Urinary bladder (tissue), 4 donors: ENCODE results near the gene EIF4E1B. TPM values are rescaled to one million over a fixed set of nuclear protein-coding genes. Genes with fewer than 3 reads are reported as not detected.
"Not testable (repeated sequence)": the region's sequence is repeated elsewhere in the genome, so short reads cannot be mapped to it uniquely, and the experiment has no call there.

Experiments used
- DNase-seq: peaks from one replicate; pipeline ENCODE4 v3.0.0-alpha.2; 2015; ENCODE audit errors: extremely low spot score
- H3K27ac ChIP-seq: one replicate; pipeline ENCODE4 v1.5.1; 2013; ENCODE audit warnings: low read depth, mild to moderate bottlenecking, moderate library complexity
- H3K36me3 ChIP-seq: one replicate; pipeline ENCODE4 v1.6.1; 2013; ENCODE audit warnings: mild to moderate bottlenecking, moderate library complexity; ENCODE audit not compliant: insufficient read depth
- H3K4me1 ChIP-seq: one replicate; pipeline ENCODE4 v1.6.1; 2013; ENCODE audit warnings: mild to moderate bottlenecking, moderate library complexity; ENCODE audit not compliant: insufficient read depth
- H3K4me3 ChIP-seq: one replicate; pipeline ENCODE4 v1.5.1; 2013; ENCODE audit warnings: low read depth, low read length
- WGBS: extraction: QIAGEN DNeasy Blood & Tissue Kit; methylation state at CpG from one replicate; pipeline ENCODE4 v1.1.7; 2013; 5-methylcytosine and 5-hydroxymethylcytosine counted together
- polyA plus RNA-seq: library from polyadenylated mRNA; stranded (reverse); fragments of 200-250 nt; gene quantifications from one replicate; pipeline ENCODE4 v1.2.3, GENCODE V29; 2013
- total RNA-seq: library from RNA; depleted of rRNA; stranded (reverse); fragments of >200 nt; gene quantifications from one replicate; pipeline ENCODE4 v1.2.3, GENCODE V29; 2014
- donor health status: healthy with polysubstance abuse.
- donor health status: healthy.

The EIF4E1B gene, protein sequence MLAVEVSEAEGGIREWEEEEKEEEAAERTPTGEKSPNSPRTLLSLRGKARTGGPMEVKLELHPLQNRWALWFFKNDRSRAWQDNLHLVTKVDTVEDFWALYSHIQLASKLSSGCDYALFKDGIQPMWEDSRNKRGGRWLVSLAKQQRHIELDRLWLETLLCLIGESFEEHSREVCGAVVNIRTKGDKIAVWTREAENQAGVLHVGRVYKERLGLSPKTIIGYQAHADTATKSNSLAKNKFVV
- total RNA-seq (not detected), polyA plus RNA-seq (not detected)

DNA sequence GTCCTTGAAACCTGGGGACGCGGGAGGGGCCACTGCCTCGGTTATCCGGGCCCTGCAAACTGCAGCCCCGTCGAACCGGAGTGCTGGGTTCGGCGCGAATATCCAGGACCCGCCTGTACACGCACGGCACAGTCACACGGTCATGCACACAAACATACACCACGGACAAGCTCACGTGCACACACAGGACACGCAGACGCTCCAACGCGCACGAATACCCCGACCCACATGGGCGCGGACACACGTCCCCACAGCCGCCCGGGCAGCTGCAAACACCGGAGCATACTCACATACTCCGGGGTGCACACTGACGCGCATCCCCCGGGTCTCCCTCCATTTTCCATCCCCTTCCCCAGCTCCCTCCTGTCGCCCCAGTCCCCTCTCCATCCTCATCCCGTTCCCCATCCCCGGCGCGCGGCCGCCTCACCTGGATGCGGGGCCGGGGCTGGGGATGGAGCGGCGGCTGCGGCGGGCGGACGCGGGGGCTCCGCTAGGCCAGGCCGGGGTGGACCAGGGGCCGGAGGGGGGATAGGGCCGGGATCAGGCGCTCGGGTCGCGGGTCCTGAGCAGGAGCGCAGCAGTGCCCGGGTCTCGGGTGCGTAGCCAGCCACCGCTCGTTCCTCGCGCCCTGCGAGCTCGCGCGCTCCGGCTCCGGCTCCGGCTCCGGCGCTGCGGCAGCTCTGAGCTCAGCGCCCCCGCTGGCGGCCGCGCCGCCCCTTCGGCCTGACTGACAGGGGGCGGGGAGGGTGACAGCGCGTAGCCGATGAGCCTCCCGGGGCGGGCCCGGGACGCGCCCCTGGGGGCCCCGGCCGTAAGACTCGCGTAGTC lies at the start of gene EIF4E1B, which contains the start of gene SNCB:
TSS of gene EIF4E1B (plus strand) at position 823 of the 828 bp plus-strand sequence. CDS start 12,113 bp downstream, outside the sequence.
TSS of gene SNCB (minus strand) at position 682 of the 828 bp plus-strand sequence. CDS start 880 bp downstream, outside the sequence.
- Histone ChIP-seq H3K4me1 (no peaks in the 10 kb centered on the region), H3K27ac (no peak within 1 kb of the TSS), H3K36me3 (no peaks in the 10 kb centered on the region), H3K4me3 (peak within 1 kb of the TSS; percentile 26)
- 1% methylated on average over 94 of the region's 94 CpGs for WGBS
- no peak for DNase-seq

- no peaks in the 10 kb centered on the region for H3K36me3 ChIP-seq
- WGBS = 87% methylated on average over 12 of the region's 12 CpGs
- no peak overlapping the region for H3K27ac ChIP-seq
Observed at GRCh38 chr5:176581361-176581760, 49.1 kb upstream of the EIF4E1B start.

DNA sequence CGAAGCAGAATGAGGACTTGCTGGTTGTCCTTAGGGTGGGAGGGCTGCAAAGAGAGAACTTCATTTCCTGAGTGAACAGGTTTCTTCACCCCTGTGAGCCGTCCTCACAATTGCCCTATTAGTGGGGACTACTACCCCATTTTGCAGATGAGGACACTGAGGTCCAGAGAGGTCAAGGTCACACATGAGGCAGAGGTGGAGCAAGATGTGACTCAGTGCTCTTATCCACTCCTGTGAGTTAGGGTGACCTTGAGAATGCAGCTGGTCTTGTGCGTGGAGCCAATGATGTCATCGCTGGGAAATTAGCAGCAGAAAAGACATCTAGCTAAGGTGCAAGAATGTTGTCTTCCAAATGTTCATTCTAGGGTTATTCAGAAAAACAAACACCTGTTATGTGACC lies 47.4 kb upstream of the EIF4E1B start:
- H3K4me1 ChIP-seq = no peaks in the 10 kb centered on the region
- no peaks in the 10 kb centered on the region for H3K36me3 ChIP-seq
- 81% methylated on average over 4 of the region's 4 CpGs for WGBS
- no peak overlapping the region for H3K27ac ChIP-seq
- no peak for DNase-seq
- no peak overlapping the region for H3K4me3 ChIP-seq

More at GRCh38 chr5:176581361-176581760, 49.1 kb upstream of the EIF4E1B start:
- Histone ChIP-seq H3K4me3 (no peak overlapping the region), H3K4me1 (no peaks in the 10 kb centered on the region)
- no peak for DNase-seq

- Histone ChIP-seq H3K4me1 (no peaks in the 10 kb centered on the region), H3K36me3 (no peaks in the 10 kb centered on the region), H3K4me3 (no peak overlapping the region), H3K27ac (no peak overlapping the region)
- WGBS = 76% methylated on average over 7 of the region's 7 CpGs
- DNase-seq = no peak
Observed at GRCh38 chr5:176587398-176587797, 43.1 kb upstream of the EIF4E1B start.

- no peaks in the 10 kb centered on the region for H3K4me1 ChIP-seq
- no peak overlapping the region for H3K27ac ChIP-seq
- H3K4me3 ChIP-seq = no peak overlapping the region
- no peaks in the 10 kb centered on the region for H3K36me3 ChIP-seq
- DNase-seq = no peak
Observed at GRCh38 chr5:176588297-176588696, 42.2 kb upstream of the EIF4E1B start.

DNA sequence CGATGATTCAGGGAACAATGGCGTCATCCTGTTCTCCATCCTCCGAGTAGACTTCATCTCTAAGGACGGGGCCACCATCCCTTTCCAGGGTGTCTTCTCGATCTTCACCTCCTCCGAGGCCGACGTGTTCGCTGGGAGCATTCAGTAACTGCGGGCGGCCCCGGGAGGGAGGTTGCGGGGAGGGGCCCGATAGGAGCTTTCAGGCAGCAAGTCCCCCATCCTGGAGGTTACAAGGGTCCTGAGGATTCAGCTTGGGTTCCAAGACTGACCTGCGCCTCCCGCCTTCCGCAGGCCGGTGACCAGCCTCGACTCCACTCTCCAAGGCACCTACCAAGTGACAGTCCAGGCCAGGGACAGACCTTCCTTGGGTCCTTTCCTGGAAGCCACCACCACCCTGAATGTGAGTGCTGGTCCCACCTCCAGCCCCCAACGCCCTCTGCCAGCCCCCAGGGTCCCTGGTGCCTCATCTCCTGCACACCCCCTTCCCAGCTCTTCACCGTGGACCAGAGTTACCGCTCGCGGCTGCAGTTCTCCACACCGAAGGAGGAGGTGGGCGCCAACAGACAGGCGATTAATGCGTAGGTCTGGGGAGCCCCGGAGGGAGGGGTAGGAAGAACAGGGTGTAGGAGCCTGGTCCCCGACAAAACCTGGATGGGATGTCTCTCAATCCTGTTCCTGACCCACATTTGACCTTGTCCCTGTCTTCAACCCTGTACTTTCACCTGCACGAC lies 41.3 kb upstream of the EIF4E1B start:
- 88% methylated on average over 31 of the region's 31 CpGs for WGBS
- H3K4me1 ChIP-seq = no peaks in the 10 kb centered on the region

DNA sequence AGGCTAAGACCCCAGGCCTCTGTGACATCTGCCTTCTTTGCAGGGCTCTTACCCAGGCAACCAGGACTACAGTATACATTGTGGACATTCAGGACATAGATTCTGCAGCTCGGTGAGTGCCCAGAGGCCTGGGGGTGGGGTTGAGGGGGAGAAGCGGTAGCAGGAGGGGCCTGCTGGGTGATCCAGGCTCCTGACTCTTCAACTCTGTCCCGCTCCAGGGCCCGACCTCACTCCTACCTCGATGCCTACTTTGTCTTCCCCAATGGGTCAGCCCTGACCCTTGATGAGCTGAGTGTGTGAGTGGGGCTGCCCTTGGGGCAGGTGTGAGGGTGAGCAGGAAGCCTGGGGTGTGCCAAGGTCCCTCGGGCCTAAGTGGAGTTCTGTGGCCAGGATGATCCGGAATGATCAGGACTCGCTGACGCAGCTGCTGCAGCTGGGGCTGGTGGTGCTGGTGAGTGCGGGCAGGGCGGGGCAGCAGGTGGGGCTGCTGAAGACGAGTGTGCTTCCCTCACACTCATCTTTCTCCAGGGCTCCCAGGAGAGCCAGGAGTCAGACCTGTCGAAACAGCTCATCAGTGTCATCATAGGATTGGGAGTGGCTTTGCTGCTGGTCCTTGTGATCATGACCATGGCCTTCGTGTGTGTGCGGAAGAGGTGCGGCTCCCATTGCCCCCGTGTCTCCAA lies 40.3 kb upstream of the EIF4E1B start:
- no peak for DNase-seq
- WGBS = 81% methylated on average over 17 of the region's 17 CpGs

More for the DNA sequence above, 41.3 kb upstream of the EIF4E1B start:
- DNase-seq = no peak
- Histone ChIP-seq H3K36me3 (no peaks in the 10 kb centered on the region), H3K27ac (no peak overlapping the region), H3K4me3 (no peak overlapping the region)

DNA sequence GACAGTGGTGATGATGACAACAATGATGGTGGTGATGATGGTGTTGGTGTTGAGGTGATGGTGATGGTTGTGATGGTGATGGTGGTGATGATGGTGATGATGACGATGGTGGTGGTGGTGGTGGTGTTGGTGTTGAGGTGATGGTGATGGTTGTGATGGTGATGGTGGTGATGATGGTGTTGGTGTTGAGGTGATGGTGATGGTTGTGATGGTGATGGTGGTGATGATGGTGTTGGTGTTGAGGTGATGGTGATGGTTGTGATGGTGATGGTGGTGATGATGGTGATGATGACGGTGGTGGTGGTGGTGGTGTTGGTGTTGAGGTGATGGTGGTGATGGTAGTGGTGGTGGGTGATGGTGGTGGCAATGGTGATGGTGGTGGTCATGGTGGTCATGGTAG lies 38.8 kb upstream of the EIF4E1B start:
- H3K27ac ChIP-seq, H3K36me3 ChIP-seq, H3K4me1 ChIP-seq, H3K4me3 ChIP-seq, DNase-seq: not testable (repeated sequence)
- WGBS = 58% methylated on average over 2 of the region's 2 CpGs

More for the DNA sequence above, 40.3 kb upstream of the EIF4E1B start:
- H3K27ac ChIP-seq = no peak overlapping the region
- H3K4me3 ChIP-seq = no peak overlapping the region
- no peaks in the 10 kb centered on the region for H3K4me1 ChIP-seq
- no peaks in the 10 kb centered on the region for H3K36me3 ChIP-seq

- DNase-seq = no peak
- Histone ChIP-seq H3K4me1 (no peaks in the 10 kb centered on the region), H3K4me3 (no peak overlapping the region), H3K27ac (no peak overlapping the region), H3K36me3 (no peaks in the 10 kb centered on the region)
- WGBS = 97% methylated on average over 3 of the region's 3 CpGs
Observed at GRCh38 chr5:176592573-176592972, 37.9 kb upstream of the EIF4E1B start.

- H3K4me1 ChIP-seq = no peaks in the 10 kb centered on the region
- no peak for DNase-seq
Observed at GRCh38 chr5:176593273-176593869, 37.1 kb upstream of the EIF4E1B start.

DNA sequence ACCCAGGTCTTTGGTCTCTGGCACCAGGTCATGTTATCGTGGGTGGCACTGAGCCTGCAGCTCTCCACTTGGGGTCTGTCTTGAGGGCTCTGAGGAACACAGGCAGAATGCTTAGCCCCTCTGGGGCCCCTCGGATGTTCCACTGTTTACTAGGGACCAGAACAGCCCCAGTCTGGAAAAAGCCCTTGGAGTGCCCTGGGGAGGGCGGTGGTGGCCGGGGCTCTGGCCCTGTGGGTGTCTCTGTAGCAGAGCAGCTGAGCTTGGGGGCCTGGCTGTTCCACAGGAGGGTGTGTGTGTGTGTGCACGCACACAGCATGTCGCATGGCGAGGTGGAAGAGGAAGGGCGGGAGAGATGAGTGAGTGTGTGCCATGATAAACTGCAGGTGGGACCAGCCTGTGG lies 35.9 kb upstream of the EIF4E1B start:
- no peak for DNase-seq
- WGBS = 81% methylated on average over 8 of the region's 8 CpGs
- H3K4me1 ChIP-seq = no peaks in the 10 kb centered on the region
- H3K4me3 ChIP-seq = no peak overlapping the region
- H3K36me3 ChIP-seq = no peaks in the 10 kb centered on the region
- no peak overlapping the region for H3K27ac ChIP-seq

More at GRCh38 chr5:176593273-176593869, 37.1 kb upstream of the EIF4E1B start:
- WGBS = 91% methylated on average over 12 of the region's 12 CpGs
- Histone ChIP-seq H3K36me3 (no peaks in the 10 kb centered on the region), H3K4me3 (no peak overlapping the region), H3K27ac (no peak overlapping the region)

DNA sequence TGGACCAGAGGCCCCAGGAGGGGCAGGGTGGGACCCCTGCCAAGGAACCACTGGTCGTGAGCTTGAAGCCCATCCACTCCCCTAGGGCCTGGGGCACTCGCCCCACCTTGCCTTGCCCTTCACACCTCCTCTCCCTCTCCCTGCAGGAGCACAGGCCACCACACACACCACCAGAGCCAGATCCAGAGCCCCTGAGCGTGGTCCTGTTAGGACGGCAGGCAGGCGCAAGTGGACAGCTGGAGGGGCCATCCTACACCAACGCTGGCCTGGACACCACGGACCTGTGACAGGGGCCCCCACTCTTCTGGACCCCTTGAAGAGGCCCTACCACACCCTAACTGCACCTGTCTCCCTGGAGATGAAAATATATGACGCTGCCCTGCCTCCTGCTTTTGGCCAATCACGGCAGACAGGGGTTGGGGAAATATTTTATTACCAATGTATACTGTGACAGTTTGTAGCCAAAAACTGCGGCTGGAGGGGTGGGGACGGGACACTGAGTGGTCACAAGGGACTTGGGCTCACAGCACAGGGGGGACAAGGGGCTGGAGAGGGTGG lies 35.0 kb upstream of the EIF4E1B start:
- H3K36me3 ChIP-seq = no peaks in the 10 kb centered on the region
- H3K4me3 ChIP-seq = no peak overlapping the region
- no peaks in the 10 kb centered on the region for H3K4me1 ChIP-seq
- no peak overlapping the region for H3K27ac ChIP-seq
- no peak for DNase-seq
- WGBS = 77% methylated on average over 11 of the region's 11 CpGs
